AG09309 (cell line): ENCODE data around the gene TMEM14C.
A peak's percentile ranks its signal among the peaks of the same experiment; 100 is the strongest.

Source experiments
- DNase-seq: peaks from one replicate; pipeline ENCODE4 v3.0.0-alpha.2; 2010; ENCODE audit warnings: low read depth
- H3K4me3 ChIP-seq: 2 replicates; pipeline ENCODE4 v1.5.1; 2011; ENCODE audit warnings: mild to moderate bottlenecking, low read depth, low read length, moderate library complexity; ENCODE audit not compliant: control insufficient read depth
- CTCF ChIP-seq: IDR thresholded peaks from 2 replicates; pipeline ENCODE4 v1.5.1; 2011; ENCODE audit warnings: mild to moderate bottlenecking, low read depth, low read length, inconsistent platforms; ENCODE audit not compliant: insufficient read depth, control insufficient read depth; ENCODE audit errors: missing control alignments

Gene TMEM14C

GRCh38 chr6:10721850-10722569 is 860 bp upstream of the TMEM14C start:
- TF ChIP-seq CTCF, result no peak
- no peak for DNase-seq
- H3K4me3 ChIP-seq, result peak overlapping the region; percentile 52

- peak overlapping the region; percentile 52 for H3K4me3 ChIP-seq
- no peak for DNase-seq
- TF ChIP-seq CTCF, result no peak
Observed at GRCh38 chr6:10722570-10722819, 375 bp upstream of the TMEM14C start.

GRCh38 chr6:10723567-10723881 is 654 bp downstream of the TMEM14C start:
- DNase-seq, result no peak

GRCh38 chr6:10725044-10725443 is 2.2 kb downstream of the TMEM14C start:
- TF ChIP-seq CTCF, result no peak
- DNase-seq, result no peak
- H3K4me3 ChIP-seq, result no peak overlapping the region

More at GRCh38 chr6:10723567-10723881, 654 bp downstream of the TMEM14C start:
- no peak for TF ChIP-seq CTCF
- peak overlapping the region; percentile 52 for H3K4me3 ChIP-seq

GRCh38 chr6:10725716-10726115 is 2.8 kb downstream of the TMEM14C start:
- no peak for TF ChIP-seq CTCF
- no peak overlapping the region for H3K4me3 ChIP-seq
- no peak for DNase-seq

- TF ChIP-seq CTCF, result no peak
- no peak for DNase-seq
- no peak overlapping the region for H3K4me3 ChIP-seq
Observed at GRCh38 chr6:10730254-10730653, 7.4 kb downstream of the TMEM14C start.
